22Rv1 (cell line): ENCODE results near the gene VWA1.
"Not testable (repeated sequence)": the region's sequence is repeated elsewhere in the genome, so short reads cannot be mapped to it uniquely, and the experiment has no call there.

ENCODE experiments used
- CTCF ChIP-seq: fragments of 450-650 bp; IDR thresholded peaks from 2 replicates; pipeline ENCODE4 v1.5.1; 2017; ENCODE audit warnings: mild to moderate bottlenecking
- ZFX ChIP-seq: fragments of 450-650 bp; IDR thresholded peaks from 2 replicates; pipeline ENCODE4 v1.6.1; 2017; ENCODE audit warnings: antibody characterized with exemption, borderline replicate concordance

- not testable (repeated sequence) for TF ChIP-seq CTCF, ZFX
These were observed 16.9 kb downstream of the VWA1 start for GRCh38 chr1:1452365-1452739.
